ENCODE results near the gene CMC2.

- TF ChIP-seq, protein P1, sequence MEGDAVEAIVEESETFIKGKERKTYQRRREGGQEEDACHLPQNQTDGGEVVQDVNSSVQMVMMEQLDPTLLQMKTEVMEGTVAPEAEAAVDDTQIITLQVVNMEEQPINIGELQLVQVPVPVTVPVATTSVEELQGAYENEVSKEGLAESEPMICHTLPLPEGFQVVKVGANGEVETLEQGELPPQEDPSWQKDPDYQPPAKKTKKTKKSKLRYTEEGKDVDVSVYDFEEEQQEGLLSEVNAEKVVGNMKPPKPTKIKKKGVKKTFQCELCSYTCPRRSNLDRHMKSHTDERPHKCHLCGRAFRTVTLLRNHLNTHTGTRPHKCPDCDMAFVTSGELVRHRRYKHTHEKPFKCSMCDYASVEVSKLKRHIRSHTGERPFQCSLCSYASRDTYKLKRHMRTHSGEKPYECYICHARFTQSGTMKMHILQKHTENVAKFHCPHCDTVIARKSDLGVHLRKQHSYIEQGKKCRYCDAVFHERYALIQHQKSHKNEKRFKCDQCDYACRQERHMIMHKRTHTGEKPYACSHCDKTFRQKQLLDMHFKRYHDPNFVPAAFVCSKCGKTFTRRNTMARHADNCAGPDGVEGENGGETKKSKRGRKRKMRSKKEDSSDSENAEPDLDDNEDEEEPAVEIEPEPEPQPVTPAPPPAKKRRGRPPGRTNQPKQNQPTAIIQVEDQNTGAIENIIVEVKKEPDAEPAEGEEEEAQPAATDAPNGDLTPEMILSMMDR (IDR thresholded peaks at IDR 0.05; ENCODE audit: low read depth, low read length, poor library complexity, severe bottlenecking) = no peak
- no peak for TF ChIP-seq EZH2phosphoT487 (IDR thresholded peaks at IDR 0.05; ENCODE audit: borderline replicate concordance, low read length)
Measured at GRCh38 chr16:80981103-80981502, 25.6 kb downstream of the CMC2 start.
